ENCODE data around the gene RBBP6. TPM values are rescaled to one million over a fixed set of nuclear protein-coding genes. Genes with fewer than 3 reads are reported as not detected.

The RBBP6 gene
- total and polyA plus RNA-seq, 2 donors (not counting 3 experiments of a cell fraction or from before 2014, with no cell fraction given) = 16.8 to 52.1 TPM

DNA sequence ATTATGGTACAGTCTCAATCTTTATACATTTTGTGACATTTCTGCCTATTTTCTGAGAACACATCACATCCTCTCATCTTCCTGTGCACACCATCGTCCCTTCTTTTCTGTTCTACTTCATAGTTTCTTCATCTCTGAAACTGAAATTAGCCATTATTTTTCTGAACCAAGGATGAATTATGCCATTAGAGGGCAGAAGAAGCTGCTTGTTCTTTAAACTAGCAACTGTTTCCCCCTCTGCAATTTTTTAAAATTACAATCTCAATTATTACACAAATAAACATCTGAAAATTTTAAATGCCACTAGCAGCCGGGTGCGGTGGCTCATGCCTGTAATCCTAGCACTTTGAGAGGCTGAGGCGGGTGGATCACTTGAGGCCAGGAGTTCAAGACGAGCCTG lies 41.3 kb downstream of the RBBP6 start:
- H3K4me3 ChIP-seq (replicated peaks in 1 of 3; ENCODE audit: insufficient read depth in 1 of 3, low read depth in 1 of 3, low read length in 3 of 3) = no peak overlapping the region
- no peak overlapping the region for H3K27ac ChIP-seq (ENCODE audit: insufficient read depth, low read depth, low read length)
- H3K4me1 ChIP-seq (ENCODE audit: control insufficient read depth, extremely low read depth, insufficient read depth, low read length) = peaks cover 9% of the 10 kb centered on the region
- intact Hi-C loops (cut with micrococcal nuclease) (loop anchor here (2.0 kb wide), 2 partner anchors 212 to 220 kb away; no protein-coding TSS in a partner anchor), dilution Hi-C loops (cut with MboI; ENCODE audit: extremely low pct_ligation_motif_present, low sequenced_read_pairs) (no loop called here)
- no peak overlapping the region for H3K9ac ChIP-seq (replicated peaks; ENCODE audit: extremely low read depth, insufficient read depth, low read length)
- FAIRE-seq = no peak
- TF ChIP-seq CTCF (IDR thresholded peaks at IDR 0.05; ENCODE audit: extremely low read depth in 1 of 2, insufficient read depth in 1 of 2, low read depth in 1 of 2, low read length in 2 of 2) (peak; percentile 14 to 15), MYC (IDR thresholded peaks at IDR 0.05; ENCODE audit: low read depth, low read length) (no peak)
- DNase-seq (ENCODE audit: low read depth, low spot score) = peak; percentile 55
- H4K20me1 ChIP-seq (replicated peaks; ENCODE audit: control insufficient read depth, extremely low read depth, insufficient read depth, low read length) = no peaks in the 10 kb centered on the region
- H2AFZ ChIP-seq (ENCODE audit: low read depth, low read length) = no peak overlapping the region
- H3K36me3 ChIP-seq (ENCODE audit: control insufficient read depth in 2 of 2, extremely low read depth in 1 of 2, insufficient read depth in 2 of 2, low read length in 2 of 2) = no peaks in the 10 kb centered on the region
- no peak overlapping the region for H3K4me2 ChIP-seq (ENCODE audit: insufficient read depth, low read length)
- H3K27me3 ChIP-seq (ENCODE audit: control insufficient read depth in 2 of 2, insufficient read depth in 2 of 2, low read length in 2 of 2) = no peaks in the 10 kb centered on the region
- H3K9me1 ChIP-seq (replicated peaks; ENCODE audit: control insufficient read depth, extremely low read depth, insufficient read depth, low read length) = no peaks in the 10 kb centered on the region
- ChIA-PET CTCF (interaction anchor here (0.9 to 5.0 kb wide), 22 partner anchors 13 to 645 kb away, joined by 3 to 47 read pairs (median 6); no protein-coding TSS in a partner anchor), POLR2A (no interaction called here)
- H3K9me3 ChIP-seq (replicated peaks; ENCODE audit: control insufficient read depth, insufficient read depth, low read length) = no peaks in the 10 kb centered on the region
- H3K79me2 ChIP-seq (ENCODE audit: control insufficient read depth, insufficient read depth, low read length) = no peaks in the 10 kb centered on the region
- BruUV-seq (replicated peaks) = no TSS peak

DNA sequence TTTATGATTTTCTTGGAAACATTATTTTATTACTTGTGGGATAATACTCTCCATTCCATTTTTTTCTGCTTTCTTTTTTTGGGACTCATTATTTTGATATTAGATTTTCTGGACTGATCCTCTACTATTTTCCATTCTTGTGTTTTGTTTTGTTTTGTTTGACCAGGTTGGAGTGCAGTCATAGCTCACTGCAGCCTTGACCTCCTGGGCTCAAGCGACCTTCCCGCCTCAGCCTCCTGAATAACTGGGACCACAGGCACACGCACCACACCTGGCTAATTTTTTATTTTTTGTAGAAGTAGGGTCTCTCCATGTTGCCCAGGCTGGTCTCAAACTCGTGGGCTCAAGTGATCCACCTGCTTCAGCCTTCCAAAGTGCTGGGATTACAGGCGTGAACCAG lies 44.1 kb downstream of the RBBP6 start:
- no peak overlapping the region for H2AFZ ChIP-seq (ENCODE audit: low read depth, low read length)
- dilution Hi-C loops (cut with MboI; ENCODE audit: extremely low pct_ligation_motif_present, low sequenced_read_pairs) = no loop called here
- intact Hi-C loops (cut with micrococcal nuclease) = no loop called here
- no peak for TF ChIP-seq GATA2 (IDR thresholded peaks at IDR 0.05; ENCODE audit: insufficient read depth, insufficient read length, low read depth, low read length)
- TF ChIP-seq FOS (IDR thresholded peaks at IDR 0.05; ENCODE audit: borderline replicate concordance, insufficient read depth, low read length) = no peak
- TF ChIP-seq MYC (IDR thresholded peaks at IDR 0.05; ENCODE audit: low read depth, low read length) = no peak
- TF ChIP-seq POLR2AphosphoS5 (IDR thresholded peaks at IDR 0.05; ENCODE audit: insufficient read depth, low read depth, low read length) = no peak
- no peak for TF ChIP-seq MAX (IDR thresholded peaks at IDR 0.05; ENCODE audit: insufficient read depth, insufficient read length)
- TF ChIP-seq POLR2A (IDR thresholded peaks at IDR 0.05; ENCODE audit: low read depth, low read length) = no peak
- no peak for TF ChIP-seq JUN (IDR thresholded peaks at IDR 0.05; ENCODE audit: borderline replicate concordance, insufficient read depth, insufficient read length, low read depth)
- no peak for TF ChIP-seq EZH2 (IDR thresholded peaks at IDR 0.05; ENCODE audit: borderline replicate concordance, low read depth, low read length, severe bottlenecking)
- no peak for TF ChIP-seq CTCF (IDR thresholded peaks at IDR 0.05; ENCODE audit: extremely low read depth in 1 of 2, insufficient read depth in 1 of 2, low read depth in 1 of 2, low read length in 2 of 2)
- no peaks in the 10 kb centered on the region for H3K9me1 ChIP-seq (replicated peaks; ENCODE audit: control insufficient read depth, extremely low read depth, insufficient read depth, low read length)
- ChIA-PET POLR2A (no interaction called here), CTCF (no interaction called here)
- DNase-seq (ENCODE audit: low read depth, low spot score) = no peak
- no peaks in the 10 kb centered on the region for H4K20me1 ChIP-seq (replicated peaks; ENCODE audit: control insufficient read depth, extremely low read depth, insufficient read depth, low read length)
- FAIRE-seq = no peak
- no peaks in the 10 kb centered on the region for H3K79me2 ChIP-seq (ENCODE audit: control insufficient read depth, insufficient read depth, low read length)
- no peaks in the 10 kb centered on the region for H3K4me1 ChIP-seq (ENCODE audit: control insufficient read depth, extremely low read depth, insufficient read depth, low read length)
- BruUV-seq (replicated peaks) = no TSS peak
- H3K36me3 ChIP-seq (ENCODE audit: control insufficient read depth in 2 of 2, extremely low read depth in 1 of 2, insufficient read depth in 2 of 2, low read length in 2 of 2) = no peaks in the 10 kb centered on the region
- no peaks in the 10 kb centered on the region for H3K27me3 ChIP-seq (ENCODE audit: control insufficient read depth in 2 of 2, insufficient read depth in 2 of 2, low read length in 2 of 2)
- no peak overlapping the region for H3K27ac ChIP-seq (ENCODE audit: insufficient read depth, low read depth, low read length)
- H3K9ac ChIP-seq (replicated peaks; ENCODE audit: extremely low read depth, insufficient read depth, low read length) = no peak overlapping the region
- H3K4me3 ChIP-seq (replicated peaks in 1 of 3; ENCODE audit: insufficient read depth in 1 of 3, low read depth in 1 of 3, low read length in 3 of 3) = no peak overlapping the region
- H3K9me3 ChIP-seq (replicated peaks; ENCODE audit: control insufficient read depth, insufficient read depth, low read length) = no peaks in the 10 kb centered on the region
- H3K4me2 ChIP-seq (ENCODE audit: insufficient read depth, low read length) = no peak overlapping the region

Measured in endothelial cell of umbilical vein (primary cell).